Skeletal muscle cell (primary cell): ENCODE data around the gene CEP135.
"Not testable (repeated sequence)": the region's sequence is repeated elsewhere in the genome, so short reads cannot be mapped to it uniquely, and the experiment has no call there.

Experiments
- DNase-seq: peaks from one replicate; pipeline ENCODE4 v3.0.0-alpha.2; 2010; ENCODE audit warnings: low read depth
- H3K4me3 ChIP-seq: 2 replicates; pipeline ENCODE4 v1.5.1; 2011; ENCODE audit warnings: low read depth, mild to moderate bottlenecking, control low read depth, low read length, moderate library complexity

The CEP135 gene

DNA sequence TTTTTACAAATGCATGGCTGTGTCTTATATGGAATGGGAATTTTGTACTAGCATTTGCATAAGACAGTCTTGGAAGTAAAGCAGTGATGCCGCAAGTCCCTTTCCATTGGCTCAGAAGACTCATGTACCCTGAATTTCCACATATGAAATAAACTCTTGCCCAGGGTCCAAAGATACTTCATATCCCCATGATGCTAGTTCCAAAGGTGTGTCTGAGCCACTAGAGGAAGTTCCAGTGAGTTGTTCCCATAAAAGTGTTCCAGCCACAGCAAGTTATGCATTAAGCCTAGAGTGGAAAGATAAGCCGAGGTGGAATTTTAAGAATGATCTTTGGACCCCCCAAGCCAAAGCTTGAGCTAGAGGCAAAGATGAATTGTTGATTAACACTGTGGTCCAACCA lies 9.3 kb upstream of the CEP135 start:
- no peak overlapping the region for H3K4me3 ChIP-seq
- no peak for DNase-seq

DNA sequence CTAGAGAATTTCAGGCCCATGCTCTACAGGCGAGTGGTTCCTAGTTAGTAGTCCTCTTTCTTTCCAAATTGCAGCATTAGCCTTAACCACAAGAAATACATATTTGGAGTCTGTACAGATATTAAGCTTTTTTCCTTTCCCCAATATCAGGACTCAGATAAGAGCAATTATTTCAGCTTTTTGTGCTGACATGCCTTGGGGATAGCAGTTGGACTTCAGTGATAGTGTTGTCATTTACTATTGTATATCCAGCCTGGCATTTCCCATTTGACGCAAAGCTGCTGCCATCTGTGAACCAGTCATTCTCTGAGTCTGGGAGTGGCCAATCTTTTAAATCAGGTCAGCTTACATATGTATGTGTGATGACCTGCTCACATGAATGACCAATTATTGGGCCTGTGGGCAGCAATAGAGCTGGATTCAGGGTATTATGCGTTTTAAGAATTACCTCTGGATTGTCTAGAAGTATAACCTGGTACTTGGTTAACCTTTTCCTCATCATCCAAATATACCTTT lies 6.8 kb upstream of the CEP135 start:
- no peak overlapping the region for H3K4me3 ChIP-seq
- DNase-seq, result no peak

DNA sequence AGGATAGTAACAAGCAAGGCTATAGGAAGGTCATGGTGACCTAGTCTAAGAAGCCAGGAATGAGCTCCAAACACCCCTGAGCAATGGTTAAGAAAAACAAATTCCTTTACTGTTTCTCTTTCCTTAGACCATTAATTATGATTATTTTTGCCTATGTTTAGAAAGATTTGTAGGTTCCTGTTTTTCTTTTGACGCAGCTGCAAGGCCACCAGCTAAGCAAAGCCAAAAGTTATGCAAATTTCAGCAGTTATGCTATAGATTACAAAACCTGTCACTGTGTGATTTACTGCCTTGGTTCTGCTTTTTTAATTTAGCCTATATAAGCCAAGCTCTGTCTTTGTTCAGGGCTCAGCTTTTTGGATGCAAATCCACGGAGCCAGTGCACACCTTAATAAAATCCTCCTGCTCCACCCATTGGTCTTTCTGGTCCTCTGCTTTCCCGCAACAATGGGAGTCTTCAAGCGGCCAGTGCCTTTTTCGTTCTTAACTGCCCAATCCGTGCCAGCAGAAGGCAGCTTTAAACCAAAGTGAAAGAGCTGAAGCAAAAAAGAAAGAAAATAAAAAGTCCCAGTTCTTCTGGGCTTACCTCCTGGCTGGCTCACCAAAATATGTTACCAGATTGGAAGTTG lies 1.4 kb upstream of the CEP135 start:
- H3K4me3 ChIP-seq, result peak overlapping the region; percentile 67
- no peak for DNase-seq

DNA sequence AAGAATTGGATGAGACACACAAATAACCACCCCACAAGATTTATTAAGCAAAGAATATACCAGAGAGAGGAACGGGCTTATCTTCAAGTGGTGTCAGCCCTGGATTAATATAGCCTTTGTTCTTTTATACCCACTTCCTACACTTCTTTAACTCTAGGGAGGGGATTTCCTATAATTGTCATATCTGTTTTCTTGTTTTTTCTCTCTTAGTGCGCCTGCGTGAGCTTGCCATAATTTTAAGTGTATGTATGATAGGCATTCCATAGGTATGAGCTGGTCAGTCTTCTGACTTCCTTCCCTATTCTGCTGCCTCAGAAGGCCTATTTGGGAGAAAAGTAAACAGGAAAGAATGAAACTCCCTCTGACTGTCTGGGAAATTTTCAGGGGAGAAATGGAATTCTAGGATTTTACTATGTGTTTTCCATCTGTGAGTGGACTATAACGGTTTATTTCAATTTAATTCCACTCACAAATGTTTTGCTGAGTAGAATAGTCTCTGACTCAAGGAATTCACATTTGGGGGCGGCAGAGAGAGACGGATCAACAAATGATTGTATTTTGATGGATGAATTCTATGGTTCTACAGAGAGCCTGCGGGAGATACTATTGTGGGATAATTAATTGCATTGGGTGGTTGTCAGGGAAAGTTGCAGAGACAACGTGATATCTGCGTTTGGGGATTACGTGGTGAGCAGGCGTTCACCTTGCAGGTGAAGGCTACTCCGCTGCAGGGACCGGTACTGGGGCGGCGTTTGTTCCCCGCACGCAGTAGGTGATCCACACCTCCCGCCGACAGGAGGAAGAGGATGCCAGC lies 626 bp upstream of the CEP135 start:
- H3K4me3 ChIP-seq, result peak overlapping the region; percentile 67
- DNase-seq, result peak; percentile 80

DNA sequence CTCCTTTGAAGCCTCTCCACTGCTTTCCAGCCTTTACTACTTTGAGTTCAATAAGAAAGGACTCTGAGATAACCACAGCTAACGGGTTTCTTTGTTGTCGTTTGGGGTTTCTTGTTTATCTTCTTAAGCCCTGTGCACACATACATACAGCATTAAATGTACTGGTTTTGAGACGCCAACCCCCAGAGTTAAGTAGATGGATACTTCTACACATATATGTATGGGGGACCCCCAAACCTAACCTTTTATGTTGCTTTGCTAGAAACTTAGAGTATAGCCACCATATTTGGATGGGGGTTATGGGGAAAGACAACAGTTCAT lies 697 bp downstream of the CEP135 start:
- peak overlapping the region; percentile 67 for H3K4me3 ChIP-seq
- DNase-seq, result no peak

DNA sequence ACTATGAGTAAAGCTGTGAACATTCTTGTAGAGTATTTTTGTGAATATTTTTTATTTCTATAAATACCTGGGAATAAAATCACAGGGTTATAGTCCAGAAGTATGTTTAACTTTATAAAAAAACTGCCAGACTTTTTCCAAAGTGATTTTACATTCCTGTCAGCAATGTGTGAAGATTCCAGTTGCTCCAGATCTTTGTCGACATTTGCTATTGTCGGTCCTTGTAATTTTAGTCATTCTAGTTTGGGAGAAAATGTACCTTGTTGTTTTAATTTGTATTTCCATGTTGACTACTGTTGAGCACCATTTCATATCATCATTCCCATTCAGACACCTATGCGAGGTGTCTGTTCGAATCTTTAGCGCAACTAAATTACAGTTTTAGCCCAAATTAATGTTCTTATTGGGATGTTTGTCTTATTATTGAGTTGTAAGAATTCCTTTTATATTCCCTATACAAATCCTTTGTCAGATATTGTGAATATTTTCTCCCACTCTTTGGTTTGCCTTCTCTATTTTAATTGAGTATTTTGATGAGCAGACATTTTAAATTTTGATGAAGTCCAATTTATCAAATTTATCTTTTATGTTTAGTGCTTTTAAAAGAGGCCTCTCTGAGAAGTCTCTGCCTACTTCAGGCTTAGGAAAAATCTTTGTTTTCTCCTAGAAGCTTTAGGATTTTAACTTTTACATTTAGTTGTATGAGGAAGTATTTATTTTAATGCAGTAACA lies 2.6 kb downstream of the CEP135 start:
- H3K4me3 ChIP-seq, result no peak overlapping the region
- no peak for DNase-seq

DNA sequence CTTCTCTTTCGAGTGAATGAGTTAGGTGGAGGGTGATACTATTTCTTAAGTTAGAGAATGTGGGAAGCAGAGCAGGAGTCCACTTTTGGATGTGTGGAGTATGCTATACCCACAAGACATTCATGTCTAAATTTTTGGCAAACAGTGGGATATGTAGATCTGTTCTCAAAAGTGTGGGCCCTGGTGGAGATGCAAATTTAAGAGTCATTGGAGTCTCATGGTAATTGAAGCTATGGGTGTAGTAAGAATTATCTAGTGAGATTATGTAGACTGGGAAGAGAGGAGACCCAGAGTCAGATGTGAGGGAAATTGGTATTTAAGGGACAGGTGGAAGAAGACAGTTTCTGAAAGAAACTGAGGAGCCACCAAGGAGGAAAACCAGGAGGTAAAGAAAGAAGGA lies 7.0 kb downstream of the CEP135 start:
- no peak for DNase-seq
- H3K4me3 ChIP-seq, result no peak overlapping the region

DNA sequence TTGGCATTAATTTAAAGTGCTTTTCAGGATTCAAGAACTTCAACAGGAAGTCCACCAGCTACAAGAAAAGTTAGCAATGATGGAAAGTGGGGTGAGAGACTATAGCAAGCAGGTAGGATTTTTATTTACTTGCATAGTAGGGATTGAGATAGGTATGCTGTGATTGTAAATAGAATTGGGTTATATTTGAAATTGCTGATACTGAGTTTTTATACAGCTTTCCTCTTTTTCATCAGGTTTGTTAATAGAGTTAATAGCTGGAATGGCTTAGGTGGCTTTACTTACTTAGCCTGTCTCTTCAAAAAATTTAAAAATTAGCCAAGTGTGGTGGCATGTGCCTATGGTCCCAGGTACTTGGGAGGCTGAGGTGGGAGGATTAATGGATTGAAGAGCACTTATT lies 10.9 kb downstream of the CEP135 start:
- DNase-seq, result no peak
- H3K4me3 ChIP-seq, result no peak overlapping the region

DNA sequence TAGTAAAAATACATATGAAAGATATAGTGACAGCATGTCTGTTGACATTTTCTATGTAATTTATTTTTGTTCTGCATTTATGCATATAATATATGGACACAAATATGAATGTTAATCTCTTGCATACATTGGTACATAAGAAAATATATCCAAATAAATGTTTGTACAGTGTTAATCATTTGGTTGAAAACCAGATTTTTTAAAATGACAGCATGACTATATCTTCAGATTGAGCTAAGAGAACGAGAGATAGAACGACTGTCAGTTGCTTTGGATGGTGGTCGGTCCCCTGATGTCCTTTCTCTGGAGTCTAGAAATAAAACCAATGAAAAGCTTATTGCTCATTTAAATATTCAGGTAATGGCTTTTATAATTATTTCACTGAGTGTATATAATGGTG lies 15.3 kb downstream of the CEP135 start:
- H3K4me3 ChIP-seq, result no peak overlapping the region
- no peak for DNase-seq

DNA sequence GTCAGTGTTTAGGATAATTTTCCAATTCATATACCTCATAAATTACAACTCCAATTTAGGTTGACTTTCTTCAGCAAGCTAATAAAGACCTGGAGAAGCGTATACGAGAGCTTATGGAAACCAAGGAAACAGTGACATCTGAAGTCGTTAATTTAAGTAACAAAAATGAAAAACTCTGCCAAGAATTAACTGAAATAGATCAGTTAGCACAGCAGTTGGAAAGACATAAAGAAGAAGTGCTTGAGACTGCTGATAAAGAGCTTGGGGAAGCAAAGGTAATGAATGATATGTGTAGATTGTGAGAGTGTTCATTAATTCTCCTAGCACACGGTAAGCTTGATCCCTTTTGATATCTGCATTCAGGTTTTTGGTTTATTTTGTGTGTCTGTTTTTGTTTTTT lies 16.8 kb downstream of the CEP135 start:
- DNase-seq, result no peak
- H3K4me3 ChIP-seq, result no peak overlapping the region

DNA sequence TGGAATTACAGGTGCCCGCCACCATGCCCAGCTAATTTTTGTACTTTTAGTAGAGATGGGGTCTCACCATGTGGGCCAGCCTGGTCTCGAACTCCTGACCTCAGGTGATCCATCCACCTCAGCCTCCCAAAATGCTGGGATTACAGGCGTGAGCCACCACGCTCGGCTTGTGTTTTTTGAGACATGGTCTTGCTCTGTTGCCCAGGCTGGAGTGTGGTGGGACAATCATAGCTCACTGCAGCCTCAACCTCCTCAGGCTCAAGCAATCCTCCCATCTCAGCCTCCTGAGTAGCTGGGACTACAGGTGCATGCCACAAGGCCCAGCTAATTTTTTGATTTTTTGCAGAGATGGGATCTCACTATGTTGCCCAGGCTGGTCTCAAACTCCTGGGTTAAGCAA lies 17.6 kb downstream of the CEP135 start:
- not testable (repeated sequence) for DNase-seq, H3K4me3 ChIP-seq

DNA sequence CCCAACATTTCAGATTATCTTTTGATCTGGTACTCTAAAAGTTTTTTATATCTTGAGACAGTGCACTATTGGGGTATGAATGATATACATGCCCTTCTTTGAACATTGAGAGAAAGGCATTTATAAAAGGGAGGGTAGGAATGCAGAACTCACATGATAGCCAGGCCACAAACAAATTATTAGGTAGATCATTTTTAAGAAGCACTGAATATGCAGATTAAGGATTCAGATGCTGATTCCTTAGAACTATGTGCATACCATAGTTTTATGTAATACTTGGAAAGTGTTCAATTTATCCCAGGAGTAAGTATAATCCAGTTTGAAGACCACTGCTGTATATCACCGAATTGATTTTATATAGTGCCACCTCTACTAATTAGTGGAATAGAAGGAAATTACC lies 18.6 kb downstream of the CEP135 start:
- no peak overlapping the region for H3K4me3 ChIP-seq
- DNase-seq, result no peak

DNA sequence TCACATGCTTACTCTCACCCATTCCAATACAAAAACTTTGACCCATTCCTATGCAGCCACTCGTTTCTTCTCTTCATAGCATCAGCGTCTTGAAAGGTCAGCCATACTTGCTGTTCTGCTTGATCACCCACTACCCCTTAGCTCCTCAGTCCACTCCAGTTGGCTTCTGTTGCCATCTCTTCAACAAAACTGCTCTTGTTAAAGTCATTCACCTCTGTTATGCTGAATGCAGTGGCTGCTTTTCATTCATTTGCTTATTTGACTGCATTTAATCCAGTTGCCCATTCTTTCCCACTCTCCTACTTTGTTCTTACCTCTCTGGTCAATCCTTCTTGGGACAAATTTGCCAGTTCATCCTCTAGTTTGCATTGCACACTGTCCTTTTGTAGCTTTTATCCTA lies 24.9 kb downstream of the CEP135 start:
- H3K4me3 ChIP-seq, result no peak overlapping the region
- no peak for DNase-seq

DNA sequence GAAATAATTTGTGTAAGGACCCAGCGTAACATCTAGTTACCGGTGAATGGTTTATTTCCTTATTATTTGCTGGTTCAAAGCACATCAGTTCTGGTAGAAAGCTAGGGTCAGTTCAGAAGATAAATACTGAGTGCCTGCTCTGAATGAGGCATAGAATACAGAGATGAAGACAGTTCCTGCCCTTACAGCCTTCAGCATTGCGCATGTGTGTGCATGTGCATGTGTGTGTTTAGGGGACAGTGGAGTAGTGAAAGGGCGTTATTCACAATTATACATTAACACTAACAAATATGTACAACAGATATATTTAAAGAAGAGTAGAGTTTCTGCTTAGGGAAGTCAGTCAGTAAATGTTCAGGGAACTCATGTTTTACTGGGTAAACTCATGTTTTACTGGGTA lies 29.1 kb downstream of the CEP135 start:
- H3K4me3 ChIP-seq, result no peak overlapping the region

DNA sequence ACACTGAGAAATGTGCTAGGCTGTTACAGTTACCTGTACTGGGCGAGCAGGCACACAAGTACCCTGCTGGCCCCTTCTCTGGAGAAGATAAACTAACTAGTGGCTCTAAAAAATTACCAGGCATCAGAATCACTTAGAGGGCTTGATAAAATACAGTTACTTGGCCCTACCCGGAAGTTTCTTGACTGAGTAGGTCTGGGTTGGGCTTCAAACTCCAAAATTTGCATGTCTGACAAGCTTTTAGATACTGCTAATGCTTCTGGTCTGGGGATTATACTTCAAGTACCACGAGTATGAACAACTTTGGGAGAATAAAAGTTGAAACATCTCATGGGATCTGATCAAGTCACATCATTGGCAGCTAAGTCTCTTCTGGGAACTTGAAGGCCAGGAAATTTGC lies 30.8 kb downstream of the CEP135 start:
- H3K4me3 ChIP-seq, result no peak overlapping the region
- no peak for DNase-seq

More for the DNA sequence above, 29.1 kb downstream of the CEP135 start:
- no peak for DNase-seq

DNA sequence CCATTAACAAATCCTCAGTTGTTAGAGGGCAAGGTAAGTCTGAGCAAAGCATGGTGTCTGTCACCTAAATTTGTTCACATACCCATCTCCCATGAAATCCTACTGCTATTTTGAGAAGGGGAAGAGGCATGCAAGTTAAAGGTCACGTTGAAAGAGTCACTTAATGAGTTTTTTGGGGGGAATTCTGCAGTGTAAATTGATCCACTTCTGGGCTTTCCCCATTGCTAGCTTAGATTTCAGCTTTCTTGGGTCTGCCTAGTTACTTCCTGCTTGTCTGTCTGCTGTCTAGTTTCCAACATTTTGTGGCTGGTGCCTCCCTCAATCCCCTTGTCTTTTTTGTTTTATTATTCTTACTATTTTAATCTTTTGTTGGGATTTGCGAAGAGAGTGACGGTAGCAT lies 32.0 kb downstream of the CEP135 start:
- no peak for DNase-seq
- H3K4me3 ChIP-seq, result no peak overlapping the region

DNA sequence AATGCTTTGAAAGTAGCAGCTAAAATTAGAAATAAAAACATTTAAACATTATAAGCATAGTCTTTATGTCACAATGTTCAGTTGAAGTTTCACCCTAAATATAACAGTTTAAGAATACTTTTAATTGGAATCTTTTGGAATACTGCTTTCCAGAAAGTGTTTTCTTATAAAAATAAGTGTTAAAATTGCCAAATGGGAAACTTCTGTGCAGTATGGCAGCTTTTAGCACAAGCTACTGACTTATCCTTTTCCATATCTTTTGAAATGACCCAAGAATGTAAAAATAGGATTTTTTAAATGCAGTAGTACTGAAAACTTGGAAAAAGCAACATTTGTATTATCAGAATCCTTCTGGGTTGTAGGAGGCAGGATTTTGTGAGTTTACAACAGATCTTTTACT lies 34.2 kb downstream of the CEP135 start:
- H3K4me3 ChIP-seq, result no peak overlapping the region
- DNase-seq, result no peak

DNA sequence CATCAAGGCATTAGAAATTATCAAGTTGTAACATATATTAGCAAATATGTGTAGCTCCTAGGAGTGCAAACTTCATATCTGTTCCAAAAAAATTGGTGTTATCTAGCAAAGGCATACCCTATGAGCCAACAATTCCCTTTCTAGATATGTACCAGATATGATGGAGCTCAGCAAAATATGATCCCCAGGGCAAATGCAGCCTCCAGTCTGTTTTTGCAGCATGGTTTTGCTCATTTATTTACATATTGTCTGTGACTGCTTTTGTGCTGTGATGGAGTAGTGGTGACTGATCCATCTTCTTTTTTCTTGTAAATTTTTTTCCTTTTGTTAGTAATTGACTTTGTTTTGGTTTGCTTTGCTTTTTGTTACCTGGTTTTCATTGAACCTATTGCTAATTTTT lies 41.0 kb downstream of the CEP135 start:
- no peak for DNase-seq
- H3K4me3 ChIP-seq, result no peak overlapping the region

DNA sequence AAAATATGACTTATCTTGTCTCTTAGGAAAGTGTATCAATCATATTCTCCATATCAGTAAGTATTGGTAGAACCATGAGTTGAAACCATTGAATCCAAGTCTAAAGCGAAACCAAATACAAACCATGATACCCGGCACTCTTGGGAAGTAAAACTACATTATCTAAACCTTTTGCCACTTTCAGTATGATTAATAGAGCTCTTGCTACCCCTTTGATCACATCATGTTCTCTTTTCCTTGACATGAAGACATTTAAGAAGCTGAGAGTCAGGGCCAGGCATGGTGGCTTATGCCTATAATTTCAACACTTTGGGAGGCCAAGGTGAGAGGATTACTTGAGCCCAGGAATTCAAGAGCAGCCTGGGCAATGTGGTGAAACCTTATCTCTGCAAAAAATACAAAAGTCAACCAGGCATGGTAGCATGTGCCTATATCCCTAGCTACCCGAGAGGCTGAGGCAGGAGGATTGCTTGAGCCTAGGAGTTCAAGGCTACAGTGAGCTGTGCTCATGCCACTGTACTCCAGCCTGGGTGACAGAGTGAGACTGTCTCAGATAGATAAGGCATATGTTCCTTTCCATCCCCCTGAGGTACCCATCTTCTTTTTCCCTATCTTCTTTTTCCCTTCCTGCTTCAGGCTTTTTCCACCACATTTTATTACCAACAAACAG lies 45.4 kb downstream of the CEP135 start:
- H3K4me3 ChIP-seq, result no peak overlapping the region
- no peak for DNase-seq

DNA sequence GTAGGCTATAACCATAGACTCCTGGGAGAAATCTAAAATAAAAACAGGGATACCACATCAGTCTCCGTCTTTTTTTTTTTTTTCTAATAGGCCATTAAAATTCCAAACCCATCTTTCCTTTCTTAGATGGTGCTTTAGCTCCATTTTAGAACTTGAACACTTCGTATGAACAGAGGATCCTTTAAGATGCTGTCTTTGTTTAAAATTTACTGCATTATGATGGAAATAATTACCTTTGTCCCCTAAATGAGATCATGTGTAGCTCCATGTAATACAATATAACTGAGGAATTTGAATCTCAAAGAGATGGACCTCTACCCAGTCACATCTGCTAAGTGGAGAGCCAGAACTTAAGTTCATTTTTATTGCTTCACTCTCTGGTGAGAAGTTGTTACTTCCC lies 47.9 kb downstream of the CEP135 start:
- no peak for DNase-seq
- no peak overlapping the region for H3K4me3 ChIP-seq
